Spleen (tissue), 7 donors: ENCODE measurements around the gene MUC4.

Experiments
- CTCF ChIP-seq, 11 experiments: fragments of 200-600 bp in 7 of 11; fragments of 450-650 bp in 4 of 11; sonication (generic) in 4 of 11; IDR thresholded peaks in 8 of 11; conservative IDR thresholded peaks in 3 of 11; 1 replicate in 7 of 11; 2 replicates in 4 of 11; pipeline versions ENCODE4 v1.4.0 to v1.8.0; 2016 to 2021; ENCODE audit warnings: antibody characterized with exemption in 11 of 11, inconsistent platforms in 4 of 11, mild to moderate bottlenecking in 1 of 11
- POLR2A ChIP-seq, 3 donors: fragments of 450-650 bp; IDR thresholded peaks; one replicate each; pipeline ENCODE4 v1.5.1; 2017; ENCODE audit warnings: antibody characterized with exemption in 3 of 3, mild to moderate bottlenecking in 1 of 3
- POLR2AphosphoS5 ChIP-seq, 3 donors: sonication (generic); formaldehyde crosslinking; IDR thresholded peaks; one replicate each; pipeline ENCODE4 v1.5.1; 2017; ENCODE audit warnings: antibody characterized with exemption in 3 of 3
- donor health status: DM: no; HTN: no; CAD: no; lungs with moderate emphysema.
- donor health status: DM: no; HTN: no; CAD: no.
- donor health status: DM: no; HTN: no; CAD: no.

GRCh38 chr3:195860456-195860855 lies 48.7 kb upstream of the MUC4 start:
- TF ChIP-seq CTCF (IDR thresholded peaks at IDR 0.05 in 8 of 11, conservative IDR thresholded peaks at IDR 0.05 in 3 of 11) (no peak), POLR2AphosphoS5 (IDR thresholded peaks at IDR 0.05) (no peak), POLR2A (IDR thresholded peaks at IDR 0.05) (no peak)
